Prostate gland (tissue), 2 donors: Measurements from ENCODE around the gene GALNS. TPM values are rescaled to one million over a fixed set of nuclear protein-coding genes. Genes with fewer than 3 reads are reported as not detected.

Experiments used
- DNase-seq: peaks from one replicate; pipeline ENCODE4 v3.0.0-alpha.2; 2019; ENCODE audit warnings: low spot score
- H3K27ac ChIP-seq, 2 donors: fragments of 200-600 bp; sonication (generic); 2 replicates each; pipeline ENCODE4 v1.5.1; 2017 to 2019
- H3K27me3 ChIP-seq: fragments of 200-600 bp; sonication (generic); replicated peaks from 2 replicates; pipeline ENCODE4 v1.5.1; 2019; ENCODE audit not compliant: insufficient read depth
- H3K36me3 ChIP-seq, 2 donors: fragments of 200-600 bp; sonication (generic); 1 replicate in 1 of 2; 2 replicates in 1 of 2; pipeline versions ENCODE4 v1.5.1 to v1.8.1; 2017 to 2019
- H3K4me1 ChIP-seq: fragments of 200-600 bp; sonication (generic); replicated peaks from 2 replicates; pipeline ENCODE4 v1.5.1; 2019
- H3K4me3 ChIP-seq, 2 donors: fragments of 200-600 bp; sonication (generic); 2 replicates each; pipeline ENCODE4 v1.5.1; 2017 to 2019
- H3K9me3 ChIP-seq: fragments of 200-600 bp; sonication (generic); 2 replicates; pipeline ENCODE4 v1.5.1; 2017
- CTCF ChIP-seq, 4 experiments: fragments of 200-600 bp in 2 of 4; fragments of 450-650 bp in 2 of 4; sonication (generic) in 2 of 4; IDR thresholded peaks; 1 replicate in 3 of 4; 2 replicates in 1 of 4; pipeline ENCODE4 v1.5.1; 2016 to 2019; ENCODE audit warnings: antibody characterized with exemption in 4 of 4, mild to moderate bottlenecking in 2 of 4, moderate library complexity in 2 of 4
- POLR2A ChIP-seq: fragments of 450-650 bp; IDR thresholded peaks from one replicate; pipeline ENCODE4 v1.6.1; 2016; ENCODE audit warnings: antibody characterized with exemption, mild to moderate bottlenecking
- POLR2AphosphoS5 ChIP-seq: sonication (generic); formaldehyde crosslinking; IDR thresholded peaks from one replicate; pipeline ENCODE4 v1.6.1; 2017; ENCODE audit warnings: antibody characterized with exemption
- WGBS: methylation state at CpG from one replicate; pipeline ENCODE4 v1.1.5; 2018; 5-methylcytosine and 5-hydroxymethylcytosine counted together
- intact Hi-C: fragments of 100-400 bp; cut with DNase I; formaldehyde crosslinking; loops from one replicate; pipeline ENCODE4 v1.14.2; 2022
- total RNA-seq, 2 donors: library from RNA; depleted of rRNA; stranded (reverse); fragments of >200 nt; gene quantifications; one replicate each; pipeline ENCODE4 v1.1.0, GENCODE V29; 2016

The GALNS gene
- total RNA-seq, 2 donors from 2014 or later: 20.4 to 75.1 TPM

DNA sequence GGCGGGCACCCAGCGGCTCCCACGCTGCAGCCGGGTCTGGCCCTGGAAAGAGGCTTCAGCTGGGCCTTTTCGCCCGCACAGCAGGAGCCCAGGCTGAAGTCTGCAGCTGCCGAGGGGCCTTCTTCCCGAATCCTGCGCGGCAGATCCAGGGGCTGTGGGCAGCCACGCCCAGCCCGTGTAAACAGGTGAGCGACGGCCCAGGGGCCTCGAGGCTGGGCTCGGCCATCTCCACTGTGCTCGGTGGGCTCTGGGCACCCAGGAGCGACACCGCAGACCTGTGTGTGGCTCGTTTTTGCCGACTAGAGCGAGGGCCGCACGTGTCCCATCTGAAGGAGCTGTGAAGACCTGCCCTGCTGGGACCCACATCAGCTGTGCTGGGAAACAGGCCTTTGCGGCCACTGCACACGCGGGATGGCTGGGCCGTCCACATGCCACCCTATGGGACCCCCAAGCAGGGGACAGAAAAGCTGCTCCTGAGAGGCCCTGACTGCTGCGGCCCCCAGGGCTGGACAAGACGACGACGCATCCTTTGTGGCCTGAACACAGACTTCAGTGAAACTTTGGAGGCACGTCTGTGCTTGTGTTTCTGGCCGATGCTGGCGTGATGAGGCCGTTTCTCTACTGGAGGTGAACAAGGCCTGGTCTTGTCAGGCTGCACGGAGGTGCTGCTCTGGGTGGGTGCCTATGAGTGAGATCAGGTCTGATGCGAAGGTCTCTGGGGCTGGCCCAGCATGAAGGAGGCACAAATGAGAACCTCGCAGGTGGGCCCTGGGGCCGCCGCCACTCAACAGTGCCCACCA lies 39.8 kb downstream of the GALNS start:
- Histone ChIP-seq H3K4me1 (no peaks in the 10 kb centered on the region), H3K4me3 (no peak overlapping the region), H3K27ac (no peak overlapping the region), H3K36me3 (peaks cover 0 to 8% of the 10 kb centered on the region in 2 donors), H3K9me3 (no peaks in the 10 kb centered on the region), H3K27me3 (no peaks in the 10 kb centered on the region)
- no peak for TF ChIP-seq POLR2AphosphoS5
- no peak for TF ChIP-seq POLR2A
- TF ChIP-seq CTCF (IDR thresholded peaks at IDR 0.05): no peak
- intact Hi-C loops: no loop called here
- DNase-seq: no peak
- 67% methylated on average over 24 of the region's 41 CpGs for WGBS

DNA sequence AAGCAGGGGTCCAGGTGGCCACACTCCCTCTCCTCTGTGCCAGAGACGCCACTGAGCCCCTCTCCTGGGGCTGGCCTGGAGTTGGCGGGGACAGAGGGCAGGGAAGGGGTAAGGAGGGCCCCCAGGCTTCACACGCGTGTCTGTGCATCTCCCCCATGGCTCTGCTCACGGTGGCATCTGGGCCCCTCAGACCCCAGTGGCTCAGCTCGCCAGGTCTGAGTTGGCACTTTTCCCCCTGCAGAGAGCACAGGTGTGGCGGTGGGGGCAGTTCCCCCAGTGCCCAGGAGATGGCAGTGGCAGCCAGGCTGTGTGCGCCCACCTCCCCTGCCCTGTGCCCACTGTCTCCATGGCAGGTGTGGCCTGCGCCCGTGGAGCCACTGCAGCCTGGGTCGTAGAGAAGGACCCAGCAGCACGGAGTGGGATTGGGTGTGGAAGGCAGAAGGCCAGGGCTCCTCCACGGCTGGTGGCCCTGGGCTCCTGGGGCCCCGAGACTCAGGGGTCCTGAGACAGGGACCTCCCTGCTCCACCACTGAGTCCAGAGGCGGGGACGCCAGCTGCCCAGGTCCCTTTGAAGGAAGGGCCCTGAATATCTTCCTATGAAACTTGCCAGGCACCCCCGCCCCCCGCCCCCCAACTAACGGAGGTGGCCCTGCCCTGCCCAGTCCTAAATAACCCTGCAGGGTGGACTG lies 40.7 kb downstream of the GALNS start:
- Histone ChIP-seq H3K27me3 (no peaks in the 10 kb centered on the region), H3K9me3 (no peaks in the 10 kb centered on the region), H3K27ac (no peak overlapping the region), H3K4me1 (no peaks in the 10 kb centered on the region), H3K36me3 (no peaks in the 10 kb centered on the region), H3K4me3 (no peak overlapping the region)
- intact Hi-C loops: no loop called here
- no peak for DNase-seq
- WGBS: 50% methylated on average over 17 of the region's 19 CpGs
- TF ChIP-seq CTCF (IDR thresholded peaks at IDR 0.05) (peak; percentile 30 to 85 (median 68)), POLR2AphosphoS5 (no peak), POLR2A (no peak)

DNA sequence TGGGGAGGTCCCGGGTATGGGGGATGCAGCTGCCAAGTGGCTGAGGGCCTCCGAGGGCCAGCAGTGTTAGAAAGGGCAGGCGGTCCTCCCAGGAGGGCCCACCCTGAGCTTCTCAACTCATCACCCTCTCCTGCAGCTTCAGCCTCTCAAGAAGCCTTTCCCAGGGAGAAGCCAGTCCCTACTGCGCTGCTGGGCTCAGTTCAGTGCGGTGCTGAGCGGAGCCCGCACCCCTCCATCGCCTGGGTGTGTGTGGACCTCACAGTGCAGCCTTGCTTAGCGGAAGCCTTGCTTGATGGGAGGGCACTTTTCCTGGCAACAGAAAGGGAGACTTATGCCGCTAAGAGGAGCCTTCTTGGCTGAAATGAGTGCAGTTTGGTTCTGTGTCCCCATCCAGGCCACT lies 41.5 kb downstream of the GALNS start:
- H3K9me3 ChIP-seq: no peaks in the 10 kb centered on the region
- no peaks in the 10 kb centered on the region for H3K27me3 ChIP-seq
- no peaks in the 10 kb centered on the region for H3K36me3 ChIP-seq
- DNase-seq: no peak
- H3K4me1 ChIP-seq: peaks cover 7% of the 10 kb centered on the region
- intact Hi-C loops: no loop called here
- 89% methylated on average over 10 of the region's 10 CpGs for WGBS
- H3K4me3 ChIP-seq: no peak overlapping the region
- TF ChIP-seq POLR2AphosphoS5 (no peak), CTCF (IDR thresholded peaks at IDR 0.05) (no peak), POLR2A (no peak)
- H3K27ac ChIP-seq: no peak overlapping the region

DNA sequence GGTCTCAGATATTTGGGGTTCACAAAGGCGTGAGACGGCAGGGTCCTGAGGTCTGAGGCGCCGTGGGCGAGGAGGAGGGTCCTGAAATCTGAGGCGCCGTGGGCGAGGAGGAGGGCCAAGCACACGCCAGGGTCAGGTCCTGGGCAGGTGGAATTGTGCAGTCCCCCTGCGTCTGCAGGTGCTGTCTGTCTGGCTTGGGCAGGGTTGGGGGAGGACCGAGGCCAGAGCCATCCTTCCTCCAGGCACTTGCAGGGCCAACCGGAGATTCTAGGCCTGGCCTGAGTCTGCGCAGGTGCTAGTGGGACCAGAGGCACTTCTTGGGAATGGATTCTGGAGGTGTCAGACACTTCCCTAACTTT lies 42.6 kb downstream of the GALNS start:
- Histone ChIP-seq H3K9me3 (no peaks in the 10 kb centered on the region), H3K36me3 (no peaks in the 10 kb centered on the region), H3K27ac (no peak overlapping the region), H3K4me3 (no peak overlapping the region), H3K27me3 (no peaks in the 10 kb centered on the region), H3K4me1 (peaks cover 10% of the 10 kb centered on the region)
- no peak for DNase-seq
- 89% methylated on average over 13 of the region's 13 CpGs for WGBS
- intact Hi-C loops: loop anchor here (5.0 kb wide), 2 partner anchors 403 to 888 kb away; partner anchors contain the start of genes SPATA2L and ZNF778
- TF ChIP-seq POLR2AphosphoS5 (no peak), CTCF (IDR thresholded peaks at IDR 0.05) (no peak), POLR2A (no peak)
